Measurements from ENCODE around the gene CDKN1B. TPM values are rescaled to one million over a fixed set of nuclear protein-coding genes. Genes with fewer than 3 reads are reported as not detected.

Gene CDKN1B
- total RNA-seq, 2 donors from 2014 or later = 52.1 to 54.0 TPM

GRCh38 chr12:12701457-12701856 lies 15.7 kb upstream of the CDKN1B start:
- DNase-seq = no peak
- Histone ChIP-seq H3K27me3 (no peaks in the 10 kb centered on the region), H3K27ac (no peak overlapping the region), H3K4me1 (peaks cover 7% of the 10 kb centered on the region), H3K4me3 (no peak overlapping the region), H3K36me3 (no peaks in the 10 kb centered on the region), H3K9ac (ENCODE audit: low read depth in 2 of 2, low read length in 2 of 2) (no peak overlapping the region), H3K9me3 (no peaks in the 10 kb centered on the region)
- intact Hi-C loops (cut with DNase I) = loop anchor here (5.0 kb wide), 1 partner anchor 324 kb away; no protein-coding TSS in a partner anchor
- no peak for TF ChIP-seq CTCF (IDR thresholded peaks at IDR 0.05)

GRCh38 chr12:12704593-12705230 lies 12.5 kb upstream of the CDKN1B start:
- H3K36me3 ChIP-seq = no peaks in the 10 kb centered on the region
- peak overlapping the region; percentile 61 for H3K27ac ChIP-seq
- DNase-seq = peak; percentile 66
- H3K4me3 ChIP-seq = no peak overlapping the region
- H3K4me1 ChIP-seq = peaks cover 7% of the 10 kb centered on the region
- no peaks in the 10 kb centered on the region for H3K9me3 ChIP-seq
- H3K9ac ChIP-seq (ENCODE audit: low read depth in 2 of 2, low read length in 2 of 2) = no peak overlapping the region
- TF ChIP-seq CTCF (IDR thresholded peaks at IDR 0.05) = peak; percentile 74
- H3K27me3 ChIP-seq = no peaks in the 10 kb centered on the region
- intact Hi-C loops (cut with DNase I) = loop anchor here (5.0 kb wide), 1 partner anchor 327 kb away; no protein-coding TSS in a partner anchor

DNA sequence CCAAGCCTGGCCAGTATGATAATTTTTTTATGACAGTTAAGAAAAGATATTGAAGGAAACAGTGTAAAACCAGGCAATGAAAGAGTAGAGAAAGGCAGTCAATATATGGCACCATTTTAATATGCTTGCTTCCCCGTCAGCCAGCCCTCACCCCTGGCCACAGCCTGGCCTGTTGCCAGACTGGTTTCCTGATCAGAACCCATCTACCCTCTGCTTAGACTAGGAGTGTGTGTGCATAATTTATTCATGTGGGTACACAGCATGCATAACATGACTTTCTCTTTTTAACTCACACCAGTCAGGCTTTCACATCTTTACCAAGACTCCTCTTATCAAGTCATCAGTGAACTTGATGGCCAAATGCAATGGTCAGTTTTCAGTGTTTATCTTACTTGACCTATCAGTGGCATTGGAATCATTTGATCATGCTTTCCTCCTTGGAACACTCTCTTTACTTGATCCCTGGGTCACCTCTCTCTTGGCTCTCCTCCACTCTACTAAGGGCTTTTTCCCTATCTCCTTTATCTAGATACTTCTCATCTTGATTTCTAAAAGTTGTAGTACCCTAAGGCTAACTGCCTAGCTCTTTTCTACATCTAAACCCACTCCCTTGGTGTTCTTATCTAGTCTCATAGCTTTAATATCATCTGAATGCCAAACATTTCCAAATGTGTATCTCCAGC lies 11.2 kb upstream of the CDKN1B start:
- H3K4me1 ChIP-seq = peaks cover 7% of the 10 kb centered on the region
- no peak for DNase-seq
- H3K9ac ChIP-seq (ENCODE audit: low read depth in 2 of 2, low read length in 2 of 2) = no peak overlapping the region
- TF ChIP-seq CTCF (IDR thresholded peaks at IDR 0.05) = no peak
- H3K27ac ChIP-seq = no peak overlapping the region
- no peaks in the 10 kb centered on the region for H3K27me3 ChIP-seq
- H3K9me3 ChIP-seq = no peaks in the 10 kb centered on the region
- H3K36me3 ChIP-seq = no peaks in the 10 kb centered on the region
- intact Hi-C loops (cut with DNase I) = no loop called here
- no peak overlapping the region for H3K4me3 ChIP-seq

- H3K9ac ChIP-seq (ENCODE audit: low read depth in 2 of 2, low read length in 2 of 2) = peak overlapping the region; percentile 38 to 100
- intact Hi-C loops (cut with DNase I) = no loop called here
- TF ChIP-seq CTCF (IDR thresholded peaks at IDR 0.05) = no peak
Measured at GRCh38 chr12:12713932-12714275, 3.3 kb upstream of the CDKN1B start.

GRCh38 chr12:12714276-12715021 lies 2.7 kb upstream of the CDKN1B start:
- intact Hi-C loops (cut with DNase I) = no loop called here
- DNase-seq = peak; percentile 75
- H3K9ac ChIP-seq (ENCODE audit: low read depth in 2 of 2, low read length in 2 of 2) = peak overlapping the region; percentile 38 to 100

More at GRCh38 chr12:12713932-12714275, 3.3 kb upstream of the CDKN1B start:
- H3K36me3 ChIP-seq = no peaks in the 10 kb centered on the region
- H3K4me1 ChIP-seq = peaks cover 4% of the 10 kb centered on the region
- no peak for DNase-seq
- no peaks in the 10 kb centered on the region for H3K9me3 ChIP-seq
- H3K27me3 ChIP-seq = no peaks in the 10 kb centered on the region
- H3K27ac ChIP-seq = peak overlapping the region; percentile 99
- H3K4me3 ChIP-seq = peak overlapping the region; percentile 21

More at GRCh38 chr12:12714276-12715021, 2.7 kb upstream of the CDKN1B start:
- Histone ChIP-seq H3K27ac (peak overlapping the region; percentile 99), H3K9me3 (no peaks in the 10 kb centered on the region), H3K27me3 (no peaks in the 10 kb centered on the region), H3K36me3 (no peaks in the 10 kb centered on the region), H3K4me1 (peaks cover 4% of the 10 kb centered on the region), H3K4me3 (peak overlapping the region; percentile 21)
- TF ChIP-seq CTCF (IDR thresholded peaks at IDR 0.05) = peak; percentile 24

Data from colonic mucosa (tissue), 4 donors.